Suprapubic skin (tissue), 4 donors: ENCODE measurements around the gene NR2E1.

Experiments used
- CTCF ChIP-seq, 2 donors: fragments of 200-600 bp in 1 of 2; fragments of 450-650 bp in 1 of 2; sonication (generic) in 1 of 2; IDR thresholded peaks; one replicate each; pipeline ENCODE4 v1.5.1; 2016 to 2019; ENCODE audit warnings: antibody characterized with exemption in 2 of 2, mild to moderate bottlenecking in 1 of 2, moderate library complexity in 1 of 2
- POLR2A ChIP-seq, 2 donors: fragments of 450-650 bp; IDR thresholded peaks; one replicate each; pipeline ENCODE4 v1.6.1; 2017; ENCODE audit warnings: antibody characterized with exemption in 2 of 2, mild to moderate bottlenecking in 2 of 2, moderate library complexity in 2 of 2
- POLR2AphosphoS5 ChIP-seq, 3 donors: sonication (generic); formaldehyde crosslinking; IDR thresholded peaks; one replicate each; pipeline ENCODE4 v1.6.1; 2017; ENCODE audit warnings: antibody characterized with exemption in 3 of 3

- no peak for TF ChIP-seq CTCF (IDR thresholded peaks at IDR 0.05)
- no peak for TF ChIP-seq POLR2A (IDR thresholded peaks at IDR 0.05)
- no peak for TF ChIP-seq POLR2AphosphoS5 (IDR thresholded peaks at IDR 0.05)
Measured at GRCh38 chr6:108165714-108166663, at the start of gene NR2E1.
